ENCODE results near the gene DYTN. TPM values are rescaled to one million over a fixed set of nuclear protein-coding genes. Genes with fewer than 3 reads are reported as not detected.

Gene DYTN
- total RNA-seq, 2 experiments from 2014 or later, result not detected

DNA sequence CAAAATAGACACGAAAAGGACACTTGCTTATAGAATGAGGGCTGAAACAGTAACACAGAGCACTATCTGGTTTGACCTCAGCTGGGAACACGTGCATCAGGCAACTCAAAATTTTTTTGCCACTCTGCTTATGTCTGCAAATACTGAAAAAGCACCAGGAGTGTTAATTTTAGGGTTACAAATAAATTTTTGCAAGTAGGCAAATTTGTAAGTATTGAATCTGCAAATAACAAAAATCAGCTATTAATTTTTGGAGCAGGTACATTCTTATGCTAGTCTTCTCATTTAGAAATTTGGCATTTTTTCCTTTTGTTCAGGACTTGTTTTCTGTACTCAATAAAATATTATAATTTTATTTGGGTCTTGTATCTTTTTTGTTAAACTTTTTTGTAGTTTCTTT lies 29.7 kb downstream of the DYTN start:
- Mint-ChIP-seq H3K27me3 (peaks cover 1% of the 10 kb centered on the region), H3K4me1 (ENCODE audit: low read depth) (peaks cover 3% of the 10 kb centered on the region), H3K27ac (no peak overlapping the region), H3K4me3 (no peak overlapping the region), H3K36me3 (ENCODE audit: low read depth) (no peaks in the 10 kb centered on the region), H3K9me3 (no peaks in the 10 kb centered on the region)
- no peak for TF ChIP-seq CTCF (IDR thresholded peaks at IDR 0.05)
- intact Hi-C loops (cut with micrococcal nuclease), result no loop called here
- ATAC-seq, result no peak
- ChIA-PET POLR2A (interaction anchor here (0.8 kb wide), 1 partner anchor 76 kb away, joined by 6 read pairs; no protein-coding TSS in a partner anchor), CTCF (interaction anchor here (1.9 kb wide), 1 partner anchor 93 kb away, joined by 4 read pairs; no protein-coding TSS in a partner anchor)
- DNase-seq, result no peak

DNA sequence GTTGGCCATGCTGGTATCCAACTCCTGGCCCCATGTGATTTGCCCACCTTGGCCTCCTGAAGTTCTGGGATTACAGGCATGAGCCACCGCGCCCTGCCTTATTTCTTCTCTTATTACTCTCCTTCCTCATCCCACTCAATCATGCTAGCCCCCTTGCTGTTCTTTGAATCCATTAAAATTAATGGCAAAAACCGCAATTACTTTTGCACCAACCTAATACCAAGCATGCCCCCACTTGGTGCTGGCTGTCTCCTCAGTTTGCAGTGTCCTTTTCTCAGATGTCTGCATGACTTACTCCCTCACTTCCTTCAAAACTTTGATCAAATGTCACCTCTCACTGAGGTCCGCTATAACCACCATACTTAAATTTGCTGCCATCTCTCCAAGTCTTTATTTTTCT lies 34.6 kb downstream of the DYTN start:
- ChIA-PET POLR2A (interaction anchor here (1.0 kb wide), 1 partner anchor 23 kb away, joined by 3 read pairs; no protein-coding TSS in a partner anchor), CTCF (no interaction called here)
- H3K27ac Mint-ChIP-seq, result no peak overlapping the region
- H3K4me1 Mint-ChIP-seq (ENCODE audit: low read depth), result no peaks in the 10 kb centered on the region
- H3K27me3 Mint-ChIP-seq, result peaks cover 8% of the 10 kb centered on the region
- no peaks in the 10 kb centered on the region for H3K36me3 Mint-ChIP-seq (ENCODE audit: low read depth)
- DNase-seq (no peak), ATAC-seq (no peak)
- no peak overlapping the region for H3K4me3 Mint-ChIP-seq
- TF ChIP-seq CTCF (IDR thresholded peaks at IDR 0.05), result no peak
- intact Hi-C loops (cut with micrococcal nuclease), result no loop called here
- H3K9me3 Mint-ChIP-seq, result no peaks in the 10 kb centered on the region

GRCh38 chr2:206670531-206671319 lies 47.5 kb downstream of the DYTN start:
- ATAC-seq (no peak), DNase-seq (no peak)
- POLR2A ChIA-PET, result no interaction called here
- CTCF ChIA-PET, result no interaction called here
- no peak overlapping the region for H3K4me3 Mint-ChIP-seq
- H3K27me3 Mint-ChIP-seq, result peaks cover 12% of the 10 kb centered on the region
- no peak for TF ChIP-seq CTCF (IDR thresholded peaks at IDR 0.05)
- no peaks in the 10 kb centered on the region for H3K9me3 Mint-ChIP-seq
- H3K27ac Mint-ChIP-seq, result no peak overlapping the region
- H3K36me3 Mint-ChIP-seq (ENCODE audit: low read depth), result no peaks in the 10 kb centered on the region
- no peaks in the 10 kb centered on the region for H3K4me1 Mint-ChIP-seq (ENCODE audit: low read depth)
- intact Hi-C loops (cut with micrococcal nuclease), result no loop called here

DNA sequence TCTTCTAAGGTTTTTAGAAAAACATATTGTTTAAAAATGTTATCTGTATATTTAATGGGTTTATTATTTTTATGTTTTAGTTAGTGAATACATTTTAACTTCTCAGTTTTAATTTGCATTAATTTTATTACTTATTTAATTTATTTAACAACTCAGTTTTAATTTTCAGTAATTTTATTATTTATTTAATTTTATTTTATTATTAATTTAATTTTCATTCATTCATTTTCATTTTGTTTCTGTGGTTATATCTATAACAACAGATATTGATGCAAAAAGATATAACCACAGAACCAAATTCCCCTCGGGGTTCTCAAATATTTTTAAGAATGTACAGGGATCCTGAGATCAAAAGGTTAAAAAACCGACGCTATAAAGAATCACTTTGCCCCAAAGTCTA lies 52.9 kb downstream of the DYTN start:
- Mint-ChIP-seq H3K27me3 (peaks cover 6% of the 10 kb centered on the region), H3K27ac (no peak overlapping the region)

More for the DNA sequence above, 52.9 kb downstream of the DYTN start:
- Mint-ChIP-seq H3K36me3 (ENCODE audit: low read depth) (no peaks in the 10 kb centered on the region), H3K9me3 (no peaks in the 10 kb centered on the region), H3K4me3 (no peak overlapping the region), H3K4me1 (ENCODE audit: low read depth) (no peaks in the 10 kb centered on the region)
- no peak for ATAC-seq
- CTCF ChIA-PET, result no interaction called here
- POLR2A ChIA-PET, result no interaction called here
- DNase-seq, result no peak
- intact Hi-C loops (cut with micrococcal nuclease), result no loop called here
- no peak for TF ChIP-seq CTCF (IDR thresholded peaks at IDR 0.05)
